ENCODE measurements around the gene FBXL7. TPM values are rescaled to one million over a fixed set of nuclear protein-coding genes. Genes with fewer than 3 reads are reported as not detected.
A peak's percentile ranks its signal among the peaks of the same experiment; 100 is the strongest.

Gene FBXL7
- total and polyA plus RNA-seq, 4 donors: 1.9 to 15.5 (median 6.6) TPM

- peaks cover 0 to 6% (median 3%) of the 10 kb centered on the region in 4 donors for H3K9me3 ChIP-seq (ENCODE audit: control insufficient read depth in 4 of 4, insufficient read depth in 3 of 4, low read length in 3 of 4)
- DNase-seq (peak in 1 of 3 donors; percentile 46), ATAC-seq (ENCODE audit: insufficient read depth, low FRiP score) (no peak)
- H3K4me1 ChIP-seq (ENCODE audit: control insufficient read depth in 5 of 5, insufficient read depth in 5 of 5, low read length in 5 of 5): peaks cover 0 to 9% (median 0%) of the 10 kb centered on the region in 5 donors
- H3K36me3 ChIP-seq (ENCODE audit: control insufficient read depth in 4 of 4, insufficient read depth in 4 of 4, low read length in 4 of 4): no peaks in the 10 kb centered on the region
- no peaks in the 10 kb centered on the region for H3K27me3 ChIP-seq (ENCODE audit: control insufficient read depth in 3 of 3, insufficient read depth in 3 of 3, low read length in 2 of 3)
- H3K4me3 ChIP-seq: no peak overlapping the region
- H3K9ac ChIP-seq (ENCODE audit: insufficient read depth in 1 of 2, low read length in 2 of 2): no peak overlapping the region
- no peak for TF ChIP-seq CTCF (IDR thresholded peaks at IDR 0.05; ENCODE audit: control extremely low read depth, extremely low read depth)
- WGBS, 2 donors: 77 to 79% methylated on average over 4 of the region's 4 CpGs
- H3K27ac ChIP-seq (ENCODE audit: low read depth in 1 of 2, low read length in 1 of 2): no peak overlapping the region
Measured at GRCh38 chr5:15844253-15844652, 344.3 kb downstream of the FBXL7 start.

GRCh38 chr5:15844871-15845270 lies 344.9 kb downstream of the FBXL7 start:
- no peaks in the 10 kb centered on the region for H3K36me3 ChIP-seq (ENCODE audit: control insufficient read depth in 4 of 4, insufficient read depth in 4 of 4, low read length in 4 of 4)
- TF ChIP-seq CTCF (IDR thresholded peaks at IDR 0.05; ENCODE audit: control extremely low read depth, extremely low read depth): no peak

GRCh38 chr5:15850536-15850935 lies 350.6 kb downstream of the FBXL7 start:
- DNase-seq (no peak), ATAC-seq (ENCODE audit: insufficient read depth, low FRiP score) (no peak)
- no peak for TF ChIP-seq CTCF (IDR thresholded peaks at IDR 0.05; ENCODE audit: control extremely low read depth, extremely low read depth)
- no peak overlapping the region for H3K9ac ChIP-seq (ENCODE audit: insufficient read depth in 1 of 2, low read length in 2 of 2)
- H3K4me1 ChIP-seq (ENCODE audit: control insufficient read depth in 5 of 5, insufficient read depth in 5 of 5, low read length in 5 of 5): peaks cover 2 to 33% (median 17%) of the 10 kb centered on the region in 5 donors
- no peaks in the 10 kb centered on the region for H3K36me3 ChIP-seq (ENCODE audit: control insufficient read depth in 4 of 4, insufficient read depth in 4 of 4, low read length in 4 of 4)
- no peaks in the 10 kb centered on the region for H3K27me3 ChIP-seq (ENCODE audit: control insufficient read depth in 3 of 3, insufficient read depth in 3 of 3, low read length in 2 of 3)
- no peak overlapping the region for H3K4me3 ChIP-seq
- no peak overlapping the region for H3K27ac ChIP-seq (ENCODE audit: low read depth in 1 of 2, low read length in 1 of 2)
- no peaks in the 10 kb centered on the region for H3K9me3 ChIP-seq (ENCODE audit: control insufficient read depth in 4 of 4, insufficient read depth in 3 of 4, low read length in 3 of 4)
- WGBS, 2 donors: 35 to 48% methylated on average over 5 of the region's 5 CpGs

More at GRCh38 chr5:15844871-15845270, 344.9 kb downstream of the FBXL7 start:
- DNase-seq (no peak), ATAC-seq (ENCODE audit: insufficient read depth, low FRiP score) (no peak)
- peaks cover 0 to 9% (median 0%) of the 10 kb centered on the region in 5 donors for H3K4me1 ChIP-seq (ENCODE audit: control insufficient read depth in 5 of 5, insufficient read depth in 5 of 5, low read length in 5 of 5)
- H3K9me3 ChIP-seq (ENCODE audit: control insufficient read depth in 4 of 4, insufficient read depth in 3 of 4, low read length in 3 of 4): peaks cover 0 to 6% (median 3%) of the 10 kb centered on the region in 4 donors
- H3K9ac ChIP-seq (ENCODE audit: insufficient read depth in 1 of 2, low read length in 2 of 2): no peak overlapping the region
- no peak overlapping the region for H3K27ac ChIP-seq (ENCODE audit: low read depth in 1 of 2, low read length in 1 of 2)
- no peaks in the 10 kb centered on the region for H3K27me3 ChIP-seq (ENCODE audit: control insufficient read depth in 3 of 3, insufficient read depth in 3 of 3, low read length in 2 of 3)
- 88 to 92% methylated on average over 3 of the region's 3 CpGs for WGBS, 2 donors
- H3K4me3 ChIP-seq: no peak overlapping the region

- WGBS, 2 donors: 8 to 9% methylated on average over 6 of the region's 6 CpGs
- peak; percentile 33 to 76 (median 60) for DNase-seq
- H3K4me3 ChIP-seq: no peak overlapping the region
Measured at GRCh38 chr5:15850939-15851341, 351.0 kb downstream of the FBXL7 start.

More at GRCh38 chr5:15850939-15851341, 351.0 kb downstream of the FBXL7 start:
- H3K9ac ChIP-seq (ENCODE audit: insufficient read depth in 1 of 2, low read length in 2 of 2): peak overlapping the region in 1 of 2 donors; percentile 11
- no peaks in the 10 kb centered on the region for H3K27me3 ChIP-seq (ENCODE audit: control insufficient read depth in 3 of 3, insufficient read depth in 3 of 3, low read length in 2 of 3)
- no peaks in the 10 kb centered on the region for H3K36me3 ChIP-seq (ENCODE audit: control insufficient read depth in 4 of 4, insufficient read depth in 4 of 4, low read length in 4 of 4)
- TF ChIP-seq CTCF (IDR thresholded peaks at IDR 0.05; ENCODE audit: control extremely low read depth, extremely low read depth): no peak
- ATAC-seq (ENCODE audit: insufficient read depth, low FRiP score): no peak
- no peak overlapping the region for H3K27ac ChIP-seq (ENCODE audit: low read depth in 1 of 2, low read length in 1 of 2)
- peaks cover 2 to 33% (median 17%) of the 10 kb centered on the region in 5 donors for H3K4me1 ChIP-seq (ENCODE audit: control insufficient read depth in 5 of 5, insufficient read depth in 5 of 5, low read length in 5 of 5)
- H3K9me3 ChIP-seq (ENCODE audit: control insufficient read depth in 4 of 4, insufficient read depth in 3 of 4, low read length in 3 of 4): no peaks in the 10 kb centered on the region
